ENCODE data around the gene TSPAN5.

TSPAN5 gene

DNA sequence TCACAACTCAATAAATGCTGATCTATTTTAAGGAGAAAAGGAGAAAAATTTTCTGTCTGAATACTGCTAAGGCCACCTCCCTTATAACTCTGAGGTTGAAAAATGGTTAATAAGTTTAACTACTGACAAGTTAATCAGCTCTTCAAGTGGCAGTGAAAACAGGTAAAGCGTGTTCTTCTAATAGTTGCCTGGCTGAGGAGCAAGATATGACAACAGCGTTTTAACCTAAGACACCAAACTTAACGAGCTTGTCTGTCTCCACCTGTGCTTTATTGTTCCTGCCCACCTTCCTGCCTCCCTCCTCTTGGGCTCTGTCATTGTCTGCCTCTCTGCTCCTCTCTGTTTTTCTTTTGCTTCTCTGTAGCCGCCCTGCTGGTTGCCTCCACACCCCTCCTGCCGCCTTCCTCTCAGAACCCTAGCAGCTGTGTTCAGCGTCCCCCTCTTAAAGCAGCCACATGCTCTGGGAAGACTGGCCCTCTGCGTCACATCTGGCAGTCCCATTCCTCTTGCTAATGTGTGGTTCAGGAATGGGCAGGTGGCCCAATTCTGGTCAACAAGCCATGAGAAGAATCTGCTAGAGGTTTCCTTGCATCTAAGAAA is 4.3 kb upstream of the TSPAN5 start:
- no peak for TF ChIP-seq ZNF274 (IDR thresholded peaks at IDR 0.05; ENCODE audit: low read depth, low read length)
- no peak overlapping the region; the same call in 1 of the 2 replicates for H3K4me3 ChIP-seq (ENCODE audit: low read length)

DNA sequence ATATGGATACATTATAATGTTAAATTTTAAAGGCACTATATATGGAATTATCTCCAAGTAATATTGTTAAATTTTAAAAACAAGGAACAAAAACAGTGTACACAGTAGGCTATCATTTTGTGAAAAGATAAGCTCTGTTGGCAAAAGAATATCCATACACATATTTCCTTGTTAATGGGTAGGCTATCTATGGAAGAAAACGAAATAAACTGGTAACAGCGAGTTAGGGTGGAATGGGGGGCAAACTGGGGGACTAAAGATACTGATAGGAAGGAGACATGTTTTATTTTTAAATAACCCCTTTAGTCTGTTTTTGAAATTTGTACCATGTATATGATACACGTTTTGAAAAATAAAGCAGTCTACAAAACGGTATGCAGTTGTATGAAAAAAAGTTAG is 3.6 kb upstream of the TSPAN5 start:
- H3K4me3 ChIP-seq (ENCODE audit: low read length) = no peak overlapping the region
- no peak for TF ChIP-seq ZNF274 (IDR thresholded peaks at IDR 0.05; ENCODE audit: low read depth, low read length)

DNA sequence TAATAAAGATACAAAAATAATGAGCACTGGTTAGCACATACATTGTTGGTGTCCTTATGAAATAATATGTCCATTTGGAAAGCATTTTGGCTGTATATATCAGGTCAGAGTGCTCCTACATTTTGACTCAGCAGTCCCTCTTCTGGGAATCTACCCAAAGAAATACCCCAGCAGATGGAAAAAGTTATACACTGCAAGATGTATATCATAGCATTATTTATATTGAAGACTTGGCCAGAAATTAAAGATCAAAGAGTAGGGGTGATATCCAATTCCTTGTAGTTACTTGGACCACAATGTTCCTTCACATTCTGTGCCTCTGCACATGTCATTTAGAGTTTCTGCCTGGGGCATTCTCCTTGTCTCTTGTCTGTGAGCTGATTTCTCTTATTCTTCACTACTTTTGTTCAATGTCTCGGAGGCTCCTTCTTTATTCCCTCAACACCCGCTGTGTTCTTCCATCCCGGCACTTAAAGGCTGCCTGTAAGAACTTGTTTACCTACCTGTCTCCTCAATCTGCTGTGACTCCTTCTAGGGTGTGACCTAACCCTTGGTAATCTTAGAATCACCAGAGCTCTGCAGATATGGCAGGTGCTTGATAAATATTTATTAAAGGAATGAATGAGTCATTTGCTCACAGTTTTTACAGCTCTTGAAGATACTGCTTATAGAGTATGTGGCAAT is 3.1 kb upstream of the TSPAN5 start:
- no peak for TF ChIP-seq ZNF274 (IDR thresholded peaks at IDR 0.05; ENCODE audit: low read depth, low read length)
- H3K4me3 ChIP-seq (ENCODE audit: low read length) = no peak overlapping the region

DNA sequence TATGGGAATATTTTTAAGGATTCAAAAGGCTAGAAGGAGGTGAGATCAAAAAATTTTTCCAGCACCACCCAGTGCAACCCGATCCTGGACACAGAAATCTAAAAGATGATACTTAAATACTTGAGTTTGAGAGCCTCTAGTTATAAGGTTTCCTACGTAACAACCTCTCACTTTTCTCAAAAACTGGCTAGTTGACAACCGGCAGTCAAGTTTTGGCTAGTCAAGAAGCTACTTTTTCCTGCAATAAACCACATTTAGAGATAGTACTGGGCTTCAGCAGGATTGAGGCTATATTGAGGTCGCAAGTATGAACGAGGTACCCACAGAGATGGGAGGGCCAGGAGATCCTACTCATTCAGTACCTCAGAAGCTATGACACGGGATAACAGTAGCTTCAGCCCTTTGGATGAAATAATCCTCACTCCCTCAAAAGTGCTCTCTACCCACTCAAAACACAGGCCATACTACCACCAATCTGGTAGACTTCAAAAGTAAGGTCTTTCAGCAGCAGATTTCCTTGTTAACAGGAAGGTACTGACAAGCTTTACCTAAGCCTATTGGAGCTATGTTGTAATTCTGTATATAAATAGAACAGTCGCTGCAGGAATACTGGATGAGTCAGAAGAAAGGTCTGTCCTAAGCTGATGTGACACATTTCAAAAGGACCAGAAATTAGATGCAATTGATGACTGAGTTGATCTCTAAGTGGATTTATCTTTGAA is 1.5 kb upstream of the TSPAN5 start:
- TF ChIP-seq ZNF274 (IDR thresholded peaks at IDR 0.05; ENCODE audit: low read depth, low read length) = no peak
- no peak overlapping the region for H3K4me3 ChIP-seq (ENCODE audit: low read length)

DNA sequence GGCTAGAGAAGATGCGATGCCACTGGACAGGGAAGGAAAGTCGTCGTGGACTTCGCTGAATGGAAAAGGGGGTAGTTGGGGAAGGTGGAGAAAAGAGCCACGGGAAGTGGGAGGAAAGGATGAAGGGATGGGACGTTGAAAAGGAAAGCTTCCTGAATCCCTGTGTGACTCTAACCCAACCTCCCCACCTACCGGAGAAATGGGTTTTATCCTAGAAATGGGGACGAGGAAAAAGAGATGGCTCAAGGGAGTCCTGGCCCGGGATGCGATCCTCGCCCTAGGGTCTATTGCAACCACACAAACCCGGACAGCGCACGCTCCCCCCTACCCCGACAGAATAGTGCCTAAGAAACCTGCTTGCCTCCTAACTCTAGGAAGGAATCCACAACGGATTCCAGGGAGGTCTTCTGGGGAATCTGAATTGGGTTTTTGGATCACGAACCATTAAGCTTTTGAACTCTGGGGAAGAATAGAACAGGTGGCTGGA is 738 bp upstream of the TSPAN5 start:
- peak overlapping the region; percentile 79 for H3K4me3 ChIP-seq (ENCODE audit: low read length)

DNA sequence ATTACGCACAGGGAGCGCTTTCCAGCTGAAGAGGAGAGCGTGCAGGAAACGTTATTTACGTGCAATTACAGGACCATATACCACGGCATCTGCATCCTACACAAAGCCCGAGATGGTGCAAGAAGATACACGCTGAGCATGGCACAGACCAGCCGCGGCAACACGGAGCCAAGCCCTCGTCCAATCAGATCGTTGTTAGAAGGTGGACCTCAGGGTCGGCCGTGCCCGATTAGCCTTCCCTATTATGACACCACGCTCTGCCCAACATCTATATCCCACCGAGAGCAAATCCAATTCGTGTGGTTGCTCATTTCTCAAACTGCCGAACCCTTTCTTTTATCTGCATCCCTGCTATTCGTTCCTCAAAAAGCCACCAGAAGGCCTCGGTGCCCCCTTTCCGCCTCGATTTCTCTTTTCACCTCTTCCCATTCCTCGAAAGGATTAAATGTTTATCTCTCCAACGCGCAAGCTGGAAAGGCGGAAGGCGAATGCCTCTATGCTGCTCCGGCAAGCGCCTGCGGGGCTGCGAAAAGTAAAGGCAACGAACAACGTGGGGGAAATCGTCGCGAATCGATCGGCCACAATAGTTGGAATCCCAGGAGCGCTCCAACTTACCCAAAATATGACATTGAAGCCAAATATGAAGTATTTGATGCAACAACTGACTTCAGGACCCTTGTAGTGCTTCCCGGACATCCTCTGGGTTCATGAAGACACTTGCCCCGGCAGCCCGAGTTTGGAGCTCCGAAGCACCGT is 702 bp downstream of the TSPAN5 start:
- H3K4me3 ChIP-seq (ENCODE audit: low read length) = peak overlapping the region; percentile 66
- no peak for TF ChIP-seq ZNF274 (IDR thresholded peaks at IDR 0.05; ENCODE audit: low read depth, low read length)

More for the DNA sequence above, 738 bp upstream of the TSPAN5 start:
- TF ChIP-seq ZNF274 (IDR thresholded peaks at IDR 0.05; ENCODE audit: low read depth, low read length) = no peak

DNA sequence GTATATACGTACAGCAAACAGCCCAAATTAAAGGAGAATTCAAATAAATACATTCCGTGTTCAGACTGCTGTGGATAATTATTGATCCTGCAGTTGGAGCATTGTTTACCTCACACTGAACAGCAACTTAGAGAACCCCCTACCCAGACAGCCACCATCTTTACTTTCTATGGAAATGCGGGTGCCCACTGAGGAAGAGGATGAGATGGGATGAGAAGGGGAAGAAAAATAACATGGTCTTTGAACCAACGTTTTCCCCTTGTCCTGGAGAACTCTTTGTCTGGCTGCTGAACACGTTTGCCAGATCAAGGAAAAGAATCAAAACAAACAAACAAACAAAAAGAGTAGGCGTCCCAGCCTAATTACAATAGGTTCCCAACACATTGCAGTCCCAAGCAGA is 1.5 kb downstream of the TSPAN5 start:
- peak overlapping the region; percentile 66 for H3K4me3 ChIP-seq (ENCODE audit: low read length)

DNA sequence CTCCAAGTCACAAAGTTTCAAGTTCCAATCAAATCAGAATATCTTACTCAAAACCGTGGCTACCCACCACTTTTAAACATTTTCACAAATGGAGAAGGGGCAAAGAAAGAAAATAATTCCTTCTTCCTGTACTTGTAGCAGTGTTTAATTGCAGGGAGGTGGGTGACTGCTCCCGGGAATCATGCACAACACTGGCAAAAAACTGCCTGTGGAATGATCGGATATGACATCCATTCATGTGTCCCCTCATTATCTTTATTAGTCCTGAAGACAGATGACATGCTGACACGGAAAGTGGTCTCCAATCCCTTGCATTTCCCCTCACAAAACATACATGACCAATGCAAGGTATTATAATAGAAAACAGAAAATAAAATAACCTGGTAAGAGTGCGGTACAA is 2.0 kb downstream of the TSPAN5 start:
- no peak for TF ChIP-seq ZNF274 (IDR thresholded peaks at IDR 0.05; ENCODE audit: low read depth, low read length)
- H3K4me3 ChIP-seq (ENCODE audit: low read length) = no peak overlapping the region

More for the DNA sequence above, 1.5 kb downstream of the TSPAN5 start:
- TF ChIP-seq ZNF274 (IDR thresholded peaks at IDR 0.05; ENCODE audit: low read depth, low read length) = no peak

DNA sequence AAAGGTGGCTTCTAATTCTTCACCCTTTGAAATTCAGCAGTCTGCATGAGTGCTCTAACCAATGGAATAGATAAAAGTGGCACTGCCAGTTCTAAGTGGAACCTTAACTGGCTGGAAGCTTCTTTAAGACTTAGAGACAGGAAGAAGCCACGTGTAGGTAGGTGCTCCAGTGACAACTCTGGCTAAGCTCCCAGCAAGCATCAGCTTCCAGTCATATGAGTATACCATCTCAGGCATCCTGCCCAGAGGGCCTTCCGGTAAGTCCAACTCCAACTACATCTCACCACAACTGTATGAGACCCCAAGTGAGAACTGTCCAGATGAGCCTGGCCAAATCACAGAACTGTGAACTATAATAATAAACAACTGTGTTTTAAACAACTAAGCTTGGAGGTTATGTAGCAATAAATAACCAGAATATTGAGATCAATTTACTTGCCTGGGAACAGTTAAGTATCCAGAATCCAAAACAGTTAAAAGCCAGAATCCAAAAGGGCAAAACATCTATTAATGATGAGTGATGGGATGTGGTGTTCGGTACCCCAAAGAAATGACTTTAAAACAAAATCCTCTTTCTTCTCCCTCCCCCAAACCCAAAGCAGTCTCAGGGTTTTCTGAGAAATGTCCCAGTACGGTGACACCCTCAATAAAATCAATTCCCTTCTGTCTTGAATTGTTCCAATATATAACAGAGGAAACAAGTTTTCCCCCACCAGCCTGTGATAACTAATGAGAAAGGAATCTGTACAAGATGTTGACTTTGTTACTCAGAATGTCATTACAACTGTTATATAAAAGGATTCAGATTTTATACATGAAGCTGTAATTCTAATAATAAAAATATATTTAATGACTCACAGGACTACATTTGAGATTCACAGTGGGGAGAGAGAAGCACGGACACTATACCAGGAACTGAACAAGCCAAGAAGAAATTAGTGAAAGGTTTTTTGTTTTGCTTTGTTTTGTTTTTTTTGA is 4.2 kb downstream of the TSPAN5 start:
- no peak for TF ChIP-seq ZNF274 (IDR thresholded peaks at IDR 0.05; ENCODE audit: low read depth, low read length)

DNA sequence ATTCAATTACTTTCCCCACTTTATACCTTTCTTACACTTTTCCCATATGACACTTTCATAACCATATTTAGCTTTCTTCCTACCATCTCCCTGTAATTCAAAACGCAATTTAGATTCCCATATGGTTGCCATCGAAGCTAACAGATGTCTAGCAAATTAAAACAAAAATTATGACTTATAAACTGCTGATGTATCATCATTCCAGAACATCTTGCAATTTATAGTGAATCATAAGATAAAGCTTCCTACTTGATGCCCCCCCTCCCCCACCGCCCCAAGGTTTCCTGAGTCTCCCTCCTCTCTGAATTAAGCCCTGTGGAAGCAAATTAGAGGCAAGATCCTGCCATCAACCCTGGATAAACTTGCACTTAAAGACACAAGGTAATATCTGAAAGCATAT is 5.4 kb downstream of the TSPAN5 start:
- no peak for TF ChIP-seq ZNF274 (IDR thresholded peaks at IDR 0.05; ENCODE audit: low read depth, low read length)
- no peak overlapping the region for H3K4me3 ChIP-seq (ENCODE audit: low read length)

More for the DNA sequence above, 4.2 kb downstream of the TSPAN5 start:
- no peak overlapping the region for H3K4me3 ChIP-seq (ENCODE audit: low read length)

DNA sequence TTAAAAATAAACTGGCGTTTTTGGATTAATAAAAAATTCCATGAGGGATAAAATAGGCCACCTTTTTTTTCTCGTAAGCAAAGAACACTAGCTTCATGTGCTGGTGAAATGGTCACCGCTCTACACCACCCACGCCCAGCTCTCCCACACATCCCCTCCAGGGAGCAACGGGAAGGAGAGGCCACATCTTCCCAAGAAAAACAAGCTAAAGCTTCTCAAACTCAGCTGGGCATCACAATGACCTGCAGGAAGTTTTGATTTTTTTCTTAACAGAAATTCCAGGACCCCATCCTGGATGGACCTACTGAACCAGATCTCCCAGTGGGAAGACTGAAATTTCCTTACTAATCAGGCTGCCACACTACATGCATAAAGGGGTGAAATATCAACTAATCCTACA is 9.8 kb downstream of the TSPAN5 start:
- no peak for TF ChIP-seq ZNF274 (IDR thresholded peaks at IDR 0.05; ENCODE audit: low read depth, low read length)
- no peak overlapping the region for H3K4me3 ChIP-seq (ENCODE audit: low read length)

DNA sequence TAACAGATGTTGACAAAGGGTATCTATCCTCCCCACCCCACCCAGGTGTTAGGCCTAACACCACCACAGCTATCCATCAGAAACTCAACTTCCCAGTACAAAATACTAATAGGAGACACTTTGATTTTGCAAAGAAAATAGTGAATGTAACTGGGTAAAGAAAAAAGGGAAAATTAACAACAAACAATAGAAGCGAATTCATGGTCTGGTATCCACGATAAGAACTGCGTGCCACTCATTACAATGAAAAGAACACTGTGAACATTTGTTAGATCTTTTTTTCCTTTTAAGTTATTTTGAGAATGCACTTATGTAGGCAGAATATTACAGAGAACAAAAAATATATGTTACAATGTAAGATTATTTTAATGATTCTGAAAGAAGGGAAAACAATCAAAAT is 12.0 kb downstream of the TSPAN5 start:
- TF ChIP-seq ZNF274 (IDR thresholded peaks at IDR 0.05; ENCODE audit: low read depth, low read length) = no peak
- no peak overlapping the region for H3K4me3 ChIP-seq (ENCODE audit: low read length)

DNA sequence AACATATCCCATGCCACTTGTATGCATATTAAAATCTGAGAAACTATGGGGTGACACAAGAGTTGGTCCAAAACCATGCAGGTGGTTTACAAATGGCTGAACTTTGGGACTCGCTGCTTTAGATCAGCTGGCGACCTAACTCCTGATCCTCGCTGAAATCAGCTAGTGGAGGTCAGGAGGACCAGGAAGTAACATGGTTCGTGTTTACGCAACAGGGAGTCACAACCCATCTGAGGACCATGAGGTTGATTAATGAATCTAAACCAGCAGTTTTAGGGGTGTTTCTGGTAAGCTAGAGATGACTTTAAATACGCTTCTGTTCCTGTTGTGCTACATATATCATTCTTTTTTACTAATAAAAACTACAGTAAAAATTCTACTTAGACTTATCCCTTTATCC is 12.9 kb downstream of the TSPAN5 start:
- H3K4me3 ChIP-seq (ENCODE audit: low read length) = no peak overlapping the region
- no peak for TF ChIP-seq ZNF274 (IDR thresholded peaks at IDR 0.05; ENCODE audit: low read depth, low read length)
